T-cell (primary cell): ENCODE measurements around the gene LTB4R. TPM values are rescaled to one million over a fixed set of nuclear protein-coding genes. Genes with fewer than 3 reads are reported as not detected.

Experiments
- ATAC-seq, 4 experiments: fragments of 200-7000 bp in 3 of 4; fragments of 150-1000 bp in 1 of 4; cut with Tn5 transposase; replicated peaks in 1 of 4; 1 replicate in 3 of 4; 2 replicates in 1 of 4; pipeline ENCODE4 v1.10.0; 2021; ENCODE audit warnings: moderate library complexity in 3 of 4, mild to moderate bottlenecking in 2 of 4, moderate number of reproducible peaks in 1 of 4
- CTCF ChIA-PET, 2 donors: fragments of 300-600 bp; sonication (Branson Sonifier 250); formaldehyde crosslinking; loops; one replicate each; lab custom pipeline; 2022; ENCODE audit warnings: antibody characterized with exemption in 2 of 2; lab: Charles Lee
- POLR2A ChIA-PET, 2 donors: fragments of 300-600 bp; sonication (Branson Sonifier 250); formaldehyde crosslinking; loops; one replicate each; lab custom pipeline; 2022; ENCODE audit warnings: antibody characterized with exemption in 2 of 2; lab: Charles Lee
- DNase-seq, 35 experiments: peaks; one replicate each; pipeline versions ENCODE4 v3.0.0 to v3.0.0-alpha.2; 2013 to 2023
- H3K27ac ChIP-seq: one replicate; pipeline ENCODE4 v1.5.1; 2013; ENCODE audit warnings: low read length
- H3K27me3 ChIP-seq, 2 experiments: replicated peaks in 1 of 2; 1 replicate in 1 of 2; 2 replicates in 1 of 2; pipeline versions ENCODE4 v1.6.1 to v1.7.0; 2013; ENCODE audit warnings: low read length in 1 of 2, mixed read lengths in 1 of 2; ENCODE audit not compliant: control insufficient read depth in 2 of 2, insufficient read depth in 2 of 2; ENCODE audit errors: extremely low read depth in 1 of 2
- H3K36me3 ChIP-seq, 2 donors: 1 replicate in 1 of 2; 2 replicates in 1 of 2; pipeline versions ENCODE4 v1.6.1 to v1.7.0; 2013; ENCODE audit warnings: low read length in 1 of 2; ENCODE audit not compliant: control insufficient read depth in 2 of 2, insufficient read depth in 1 of 2; ENCODE audit errors: extremely low read depth in 1 of 2
- H3K4me1 ChIP-seq, 2 experiments: 1 replicate in 1 of 2; 2 replicates in 1 of 2; pipeline versions ENCODE4 v1.6.1 to v1.7.0; 2013; ENCODE audit warnings: low read length in 2 of 2, mixed read lengths in 1 of 2; ENCODE audit not compliant: insufficient read depth in 2 of 2, control insufficient read depth in 1 of 2; ENCODE audit errors: extremely low read depth in 1 of 2
- H3K4me3 ChIP-seq, 2 donors: 1 replicate in 1 of 2; 2 replicates in 1 of 2; pipeline versions ENCODE4 v1.5.1 to v1.7.0; 2013; ENCODE audit warnings: mild to moderate bottlenecking in 2 of 2, low read length in 1 of 2, moderate library complexity in 1 of 2; ENCODE audit not compliant: control insufficient read depth in 1 of 2; ENCODE audit errors: extremely low read depth in 1 of 2
- H3K9me3 ChIP-seq: 2 replicates; pipeline ENCODE4 v1.7.0; 2013
- H3K27ac Mint-ChIP-seq, 2 donors: one replicate each; pipeline ENCODE4 v1.8.0; 2020 to 2021; ENCODE audit warnings: mild to moderate bottlenecking in 2 of 2, mixed read lengths in 2 of 2
- H3K27me3 Mint-ChIP-seq, 2 donors: one replicate each; pipeline ENCODE4 v1.8.0; 2021 to 2022; ENCODE audit warnings: mixed read lengths in 2 of 2
- H3K36me3 Mint-ChIP-seq: one replicate; pipeline ENCODE4 v1.8.0; 2021; ENCODE audit warnings: mixed read lengths
- H3K4me1 Mint-ChIP-seq, 3 donors: one replicate each; pipeline ENCODE4 v1.8.0; 2020 to 2022; ENCODE audit warnings: mixed read lengths in 3 of 3, mild to moderate bottlenecking in 1 of 3
- H3K4me3 Mint-ChIP-seq, 3 donors: one replicate each; pipeline ENCODE4 v1.8.0; 2020 to 2022; ENCODE audit warnings: mild to moderate bottlenecking in 3 of 3, mixed read lengths in 3 of 3, moderate library complexity in 3 of 3
- H3K9me3 Mint-ChIP-seq, 3 donors: one replicate each; pipeline ENCODE4 v1.8.0; 2020 to 2022; ENCODE audit warnings: mixed read lengths in 3 of 3
- WGBS: methylation state at CpG from one replicate; pipeline ENCODE4 v1.1.5; 2013; ENCODE audit warnings: missing lambda C conversion rate; ENCODE audit not compliant: insufficient coverage; 5-methylcytosine and 5-hydroxymethylcytosine counted together
- total RNA-seq, 35 experiments: library from RNA in 6 of 35; stranded (reverse) in 6 of 35; fragments of 120-200 nt in 1 of 35; gene quantifications; one replicate each; pipeline versions ENCODE4 v1.2.1 to v1.2.4 and lab custom pipeline; 2013 to 2026

The LTB4R gene
- total RNA-seq, 5 donors from 2014 or later (not counting 1 experiment from before 2014, with no cell fraction given), result 17.0 to 29.0 (median 18.0) TPM

DNA sequence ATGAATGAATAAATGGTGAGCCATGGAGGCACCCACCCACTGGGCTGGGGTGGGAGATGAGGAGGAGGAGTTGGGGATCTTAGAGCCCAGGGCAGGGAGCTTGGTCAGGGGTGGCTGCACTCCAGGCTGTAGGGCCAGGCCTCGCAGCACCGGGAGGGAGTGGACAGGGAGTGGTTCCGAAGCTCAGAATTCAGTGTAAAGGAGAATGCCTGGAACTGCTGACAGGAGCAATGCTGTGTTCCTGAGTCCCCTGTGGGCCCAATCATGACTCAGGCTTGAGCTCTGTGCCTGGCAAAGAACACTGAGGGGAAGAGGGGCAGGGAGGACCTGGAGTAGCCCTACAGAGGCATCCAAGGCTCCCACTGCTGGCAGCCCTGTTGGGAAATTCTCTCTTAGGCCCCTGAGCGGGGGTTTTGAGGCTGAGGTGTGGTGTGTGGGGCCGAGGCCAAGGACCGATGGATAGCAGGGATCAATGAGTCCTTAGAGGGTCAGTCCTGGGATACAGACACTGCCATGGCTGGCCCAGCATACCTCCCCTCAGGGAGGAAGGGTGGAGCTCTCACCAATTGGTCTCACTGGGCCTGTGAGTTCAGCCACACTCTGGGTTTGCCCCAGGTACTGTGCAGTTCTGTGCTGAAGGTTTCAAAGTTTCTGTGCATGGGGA is 30.4 kb upstream of the LTB4R start:
- H3K27ac Mint-ChIP-seq, result no peak overlapping the region
- H3K4me1 ChIP-seq, result peaks cover 11 to 17% of the 10 kb centered on the region in 2 experiments
- H3K4me1 Mint-ChIP-seq, result peaks cover 17 to 38% (median 33%) of the 10 kb centered on the region in 3 donors
- no peaks in the 10 kb centered on the region for H3K9me3 Mint-ChIP-seq
- H3K4me3 ChIP-seq, result no peak overlapping the region
- H3K9me3 ChIP-seq, result no peaks in the 10 kb centered on the region
- no peak for DNase-seq
- H3K27ac ChIP-seq, result no peak overlapping the region
- WGBS, result 97% methylated on average over 6 of the region's 6 CpGs
- H3K36me3 ChIP-seq, result no peaks in the 10 kb centered on the region
- no peaks in the 10 kb centered on the region for H3K27me3 Mint-ChIP-seq
- ChIA-PET POLR2A (no interaction called here), CTCF (no interaction called here)
- no peaks in the 10 kb centered on the region for H3K27me3 ChIP-seq
- ATAC-seq, result no peak
- no peak overlapping the region for H3K4me3 Mint-ChIP-seq
- no peaks in the 10 kb centered on the region for H3K36me3 Mint-ChIP-seq

GRCh38 chr14:24281636-24282035 is 29.7 kb upstream of the LTB4R start:
- Mint-ChIP-seq H3K27ac (no peak overlapping the region), H3K4me3 (no peak overlapping the region), H3K27me3 (no peaks in the 10 kb centered on the region), H3K9me3 (no peaks in the 10 kb centered on the region), H3K36me3 (no peaks in the 10 kb centered on the region), H3K4me1 (peaks cover 17 to 37% (median 31%) of the 10 kb centered on the region in 3 donors)
- peaks cover 11 to 17% of the 10 kb centered on the region in 2 experiments for H3K4me1 ChIP-seq
- no peak overlapping the region for H3K4me3 ChIP-seq
- ChIA-PET POLR2A (no interaction called here), CTCF (no interaction called here)
- 87% methylated on average over 3 of the region's 7 CpGs for WGBS
- ATAC-seq (no peak), DNase-seq (no peak)
- H3K9me3 ChIP-seq, result no peaks in the 10 kb centered on the region
- no peaks in the 10 kb centered on the region for H3K36me3 ChIP-seq
- H3K27me3 ChIP-seq, result no peaks in the 10 kb centered on the region
- H3K27ac ChIP-seq, result no peak overlapping the region

DNA sequence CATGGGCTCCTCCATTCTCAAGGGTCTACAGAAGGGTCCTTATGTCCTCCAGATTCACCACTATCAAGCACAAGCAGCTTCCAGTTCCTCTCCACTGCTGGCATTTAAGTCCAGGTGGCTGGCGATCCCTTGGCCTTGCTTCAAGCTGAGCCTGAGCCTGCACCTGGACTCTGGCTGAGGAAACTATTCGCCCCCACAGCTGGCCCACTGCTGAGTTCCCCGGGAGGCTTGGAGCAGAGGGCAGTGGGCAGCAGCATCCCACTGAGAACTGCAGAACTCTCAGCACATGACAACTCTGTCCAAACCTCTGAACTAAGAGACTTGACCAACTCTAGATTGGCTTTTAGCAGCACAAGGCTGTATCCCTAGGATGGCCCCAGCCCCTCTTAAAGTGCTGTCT is 28.6 kb upstream of the LTB4R start:
- H3K27ac ChIP-seq, result no peak overlapping the region
- no peak overlapping the region for H3K4me3 ChIP-seq
- H3K27me3 ChIP-seq, result no peaks in the 10 kb centered on the region
- H3K27me3 Mint-ChIP-seq, result no peaks in the 10 kb centered on the region
- H3K27ac Mint-ChIP-seq, result no peak overlapping the region
- peaks cover 11 to 17% of the 10 kb centered on the region in 2 experiments for H3K4me1 ChIP-seq
- peaks cover 17 to 28% (median 27%) of the 10 kb centered on the region in 3 donors for H3K4me1 Mint-ChIP-seq
- ChIA-PET POLR2A (no interaction called here), CTCF (interaction anchor here in 1 of 2 donors (0.5 to 0.6 kb wide), 2 partner anchors 40 to 150 kb away, joined by 3 read pairs; partner anchors contain the start of gene TINF2)
- H3K9me3 ChIP-seq, result no peaks in the 10 kb centered on the region
- 89% methylated on average over 3 of the region's 3 CpGs for WGBS
- DNase-seq, result no peak
- H3K36me3 ChIP-seq, result no peaks in the 10 kb centered on the region
- no peaks in the 10 kb centered on the region for H3K9me3 Mint-ChIP-seq
- ATAC-seq, result no peak
- H3K4me3 Mint-ChIP-seq, result no peak overlapping the region
- no peaks in the 10 kb centered on the region for H3K36me3 Mint-ChIP-seq

DNA sequence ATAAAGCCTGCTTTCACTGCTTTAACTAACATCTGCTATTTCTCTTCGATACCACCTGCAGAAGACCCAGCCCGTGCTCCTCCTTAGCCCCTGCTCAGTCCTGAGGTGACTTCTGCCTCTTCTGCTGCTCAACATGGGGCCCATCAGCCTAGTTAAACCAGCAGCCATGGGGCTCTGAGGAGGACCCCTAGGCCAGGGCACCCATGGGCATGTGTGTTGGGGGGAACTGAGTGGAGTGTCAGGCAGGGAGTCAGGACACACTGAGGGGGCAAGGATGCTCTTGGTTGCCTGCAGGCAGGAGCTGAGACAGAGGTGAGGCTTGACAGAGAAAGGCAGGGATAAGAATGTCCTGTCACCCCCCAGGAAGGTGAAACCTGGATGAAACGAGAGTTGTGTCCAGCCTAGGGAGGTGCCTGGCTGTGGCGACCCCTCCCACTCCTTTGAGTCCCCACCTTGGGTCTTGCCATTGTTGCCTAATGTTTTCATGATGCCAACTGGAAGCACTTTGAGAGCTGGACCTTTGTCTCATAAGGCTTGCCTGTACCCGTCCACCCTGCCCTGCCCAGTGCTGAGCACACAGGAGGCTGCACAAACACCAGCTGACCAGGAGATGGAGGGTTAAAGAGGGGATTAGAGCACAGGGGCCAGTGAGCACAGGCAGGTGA is 27.4 kb upstream of the LTB4R start:
- no peak for DNase-seq
- Histone ChIP-seq H3K4me3 (no peak overlapping the region), H3K9me3 (no peaks in the 10 kb centered on the region), H3K4me1 (peaks cover 6 to 13% of the 10 kb centered on the region in 2 experiments), H3K27me3 (no peaks in the 10 kb centered on the region), H3K27ac (no peak overlapping the region), H3K36me3 (no peaks in the 10 kb centered on the region)
- H3K27ac Mint-ChIP-seq, result no peak overlapping the region
- no peaks in the 10 kb centered on the region for H3K27me3 Mint-ChIP-seq
- H3K4me1 Mint-ChIP-seq, result peaks cover 9 to 17% (median 16%) of the 10 kb centered on the region in 3 donors
- ChIA-PET CTCF (interaction anchor here in 1 of 2 donors (0.7 to 0.9 kb wide), 2 partner anchors 12 to 17 kb away, joined by 4 to 5 read pairs; no protein-coding TSS in a partner anchor), POLR2A (interaction anchor here in 1 of 2 donors (0.7 kb wide), 1 partner anchor 26 kb away, joined by 4 read pairs; no protein-coding TSS in a partner anchor)
- H3K9me3 Mint-ChIP-seq, result no peaks in the 10 kb centered on the region
- no peaks in the 10 kb centered on the region for H3K36me3 Mint-ChIP-seq
- WGBS, result 88% methylated on average over 4 of the region's 5 CpGs
- H3K4me3 Mint-ChIP-seq, result no peak overlapping the region
- ATAC-seq, result no peak

DNA sequence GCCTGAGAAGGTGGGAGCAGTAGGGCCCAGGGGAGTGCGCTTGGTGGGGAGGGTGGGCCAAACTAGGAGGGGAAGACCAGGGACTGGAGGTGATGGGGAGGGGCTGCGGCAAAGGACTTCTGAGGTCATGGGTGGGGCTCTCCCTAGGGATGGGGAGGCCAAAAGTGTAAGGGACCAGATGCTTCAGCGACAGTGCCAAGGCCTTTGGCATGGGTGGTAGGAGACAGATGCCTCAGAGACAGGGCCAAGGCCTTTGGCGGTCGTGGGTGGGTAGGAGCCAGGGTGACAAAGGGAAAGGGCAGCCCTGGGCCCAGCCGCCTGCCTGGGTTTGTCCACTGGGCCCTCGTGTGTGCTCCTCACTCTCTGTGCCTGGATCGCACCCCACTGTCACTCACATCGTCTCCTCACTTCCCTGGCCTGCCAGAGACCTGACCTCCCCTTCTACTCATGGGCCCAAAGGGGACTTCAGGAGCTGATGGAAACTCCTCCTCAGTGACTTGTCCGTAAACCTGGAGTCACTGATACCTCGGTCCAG is 26.7 kb upstream of the LTB4R start:
- no peak overlapping the region for H3K27ac Mint-ChIP-seq
- H3K4me1 Mint-ChIP-seq, result peaks cover 3 to 13% (median 9%) of the 10 kb centered on the region in 3 donors
- POLR2A ChIA-PET, result no interaction called here

GRCh38 chr14:24285351-24285750 is 26.0 kb upstream of the LTB4R start:
- no peak overlapping the region for H3K4me3 Mint-ChIP-seq
- 96% methylated on average over 4 of the region's 4 CpGs for WGBS
- POLR2A ChIA-PET, result no interaction called here
- DNase-seq, result no peak
- no peaks in the 10 kb centered on the region for H3K27me3 Mint-ChIP-seq
- no peak overlapping the region for H3K27ac ChIP-seq
- CTCF ChIA-PET, result no interaction called here
- H3K4me3 ChIP-seq, result no peak overlapping the region
- peaks cover 1 to 13% (median 2%) of the 10 kb centered on the region in 3 donors for H3K4me1 Mint-ChIP-seq
- no peak for ATAC-seq
- no peaks in the 10 kb centered on the region for H3K9me3 ChIP-seq
- peaks cover 0 to 12% of the 10 kb centered on the region in 2 experiments for H3K4me1 ChIP-seq
- H3K27ac Mint-ChIP-seq, result no peak overlapping the region
- no peaks in the 10 kb centered on the region for H3K9me3 Mint-ChIP-seq
- H3K36me3 Mint-ChIP-seq, result peaks cover 5% of the 10 kb centered on the region
- peaks cover 0 to 11% of the 10 kb centered on the region in 2 donors for H3K36me3 ChIP-seq
- H3K27me3 ChIP-seq, result no peaks in the 10 kb centered on the region

More for the DNA sequence above, 26.7 kb upstream of the LTB4R start:
- peaks cover 0 to 3% of the 10 kb centered on the region in 2 donors for H3K36me3 ChIP-seq
- DNase-seq (no peak), ATAC-seq (no peak)
- Mint-ChIP-seq H3K9me3 (no peaks in the 10 kb centered on the region), H3K36me3 (no peaks in the 10 kb centered on the region), H3K27me3 (no peaks in the 10 kb centered on the region), H3K4me3 (no peak overlapping the region)
- no peak overlapping the region for H3K4me3 ChIP-seq
- peaks cover 1 to 12% of the 10 kb centered on the region in 2 experiments for H3K4me1 ChIP-seq
- CTCF ChIA-PET, result no interaction called here
- H3K9me3 ChIP-seq, result no peaks in the 10 kb centered on the region
- no peaks in the 10 kb centered on the region for H3K27me3 ChIP-seq
- H3K27ac ChIP-seq, result no peak overlapping the region
- WGBS, result 93% methylated on average over 10 of the region's 11 CpGs
